ENCODE results near the gene PRKCE. TPM values are rescaled to one million over a fixed set of nuclear protein-coding genes. Genes with fewer than 3 reads are reported as not detected.

PRKCE gene
- total RNA-seq, 1 experiment from 2014 or later: 1.3 TPM

- H2BK12ac ChIP-seq (ENCODE audit: insufficient read length, low read depth, low read length): no peak overlapping the region
- H3K9me3 Mint-ChIP-seq: peaks cover 0 to 2% of the 10 kb centered on the region in 2 experiments; a peak in 2 of 5 replicates
- H3K79me1 ChIP-seq (ENCODE audit: insufficient read depth, low read depth, low read length, poor library complexity, severe bottlenecking): no peaks in the 10 kb centered on the region
- no peak overlapping the region for H3K23ac ChIP-seq (ENCODE audit: insufficient read length, low read depth, low read length)
- H3K9ac ChIP-seq (ENCODE audit: extremely low read depth, insufficient read length, low read length): no peak overlapping the region
- H2BK5ac ChIP-seq (ENCODE audit: insufficient read length, low read length): no peak overlapping the region
- H3K9me3 ChIP-seq (ENCODE audit: control insufficient read depth, low read depth, low read length): no peaks in the 10 kb centered on the region
- no peak overlapping the region for H4K8ac ChIP-seq (replicated peaks; ENCODE audit: insufficient read length, low read depth, low read length)
- H3K27ac Mint-ChIP-seq: peak overlapping the region; percentile 78 to 96 (median 88)
- H3K79me2 ChIP-seq (ENCODE audit: insufficient read depth, low read length): no peaks in the 10 kb centered on the region
- no peak overlapping the region for H2BK15ac ChIP-seq (ENCODE audit: low read depth, low read length)
- H4K20me1 ChIP-seq (ENCODE audit: control insufficient read depth, insufficient read depth, insufficient read length): no peaks in the 10 kb centered on the region
- H4K5ac ChIP-seq (ENCODE audit: insufficient read length, low read depth, low read length): no peak overlapping the region
- no peak overlapping the region for H3T11ph ChIP-seq (ENCODE audit: low read length)
- H3K27ac ChIP-seq (ENCODE audit: insufficient read length, low read depth, low read length): peak overlapping the region; percentile 81
- no peak overlapping the region for H2AK5ac ChIP-seq (ENCODE audit: insufficient read length, low read length)
- no peak overlapping the region for H3K14ac ChIP-seq (ENCODE audit: insufficient read depth, low read length)
- WGBS (ENCODE audit: extremely low coverage, insufficient read length, low lambda C conversion rate): no CpG with 5 or more reads among the region's 7 CpGs
- H3K4ac ChIP-seq (ENCODE audit: low read depth, low read length): no peak overlapping the region
- no peak overlapping the region for H3K56ac ChIP-seq (ENCODE audit: insufficient read length, low read depth, low read length)
- 0 out of 5 replicates have a peak overlapping the region, but pooled peaks of 1 of the 2 experiments have one; percentile 9 for H3K4me3 Mint-ChIP-seq
- H2AFZ ChIP-seq (ENCODE audit: low read length): no peak overlapping the region
- peaks cover 15% of the 10 kb centered on the region for H3K4me1 ChIP-seq (ENCODE audit: insufficient read depth, low read length)
- H3K18ac ChIP-seq (ENCODE audit: insufficient read length, low read depth, low read length): peak overlapping the region; percentile 2
- no peaks in the 10 kb centered on the region for H3K23me2 ChIP-seq (ENCODE audit: insufficient read length, low read depth, low read length, poor library complexity, severe bottlenecking)
- no peak overlapping the region for H4K91ac ChIP-seq (ENCODE audit: insufficient read length, low read depth, low read length)
- no peaks in the 10 kb centered on the region for H3K27me3 Mint-ChIP-seq (ENCODE audit: low read depth)
- H2BK120ac ChIP-seq (ENCODE audit: low read depth, low read length, poor library complexity, severe bottlenecking): no peak overlapping the region
- peaks cover 0 to 3% (median 3%) of the 10 kb centered on the region in 3 experiments; a peak in 3 of 7 replicates for H3K36me3 Mint-ChIP-seq (ENCODE audit: insufficient read depth in 1 of 3, low read depth in 3 of 3)
- no peaks in the 10 kb centered on the region for H3K27me3 ChIP-seq (ENCODE audit: insufficient read depth, low read length)
- H2BK20ac ChIP-seq (ENCODE audit: low read depth, low read length, poor library complexity, severe bottlenecking): no peak overlapping the region
- no peak for DNase-seq
- H3K4me1 Mint-ChIP-seq: peaks cover 25 to 32% of the 10 kb centered on the region in 2 experiments
- H3K4me2 ChIP-seq (ENCODE audit: insufficient read depth, insufficient read length, low read length): peak overlapping the region; percentile 1
- no peak for TF ChIP-seq CTCF (conservative IDR thresholded peaks at IDR 0.05)
Measured at GRCh38 chr2:46015671-46016070, 364.2 kb downstream of the PRKCE start.
